SU-DHL-6 (cell line): ENCODE measurements around the gene TBC1D22A.

Experiments
- H2AFZ ChIP-seq: fragments of 200-600 bp; sonication (generic); 2 replicates; pipeline ENCODE4 v1.6.1; 2014; ENCODE audit warnings: low read depth, mild to moderate bottlenecking, moderate library complexity, mixed read lengths, antibody characterized with exemption, low read length; ENCODE audit not compliant: severe bottlenecking
- H3F3A ChIP-seq: fragments of 200-600 bp; shearing (Covaris generic); 2 replicates; pipeline ENCODE4 v1.6.0; 2016; ENCODE audit warnings: antibody characterized with exemption, mild to moderate bottlenecking; ENCODE audit not compliant: insufficient read depth
- H3K27ac ChIP-seq: fragments of 200-600 bp; sonication (generic); 2 replicates; pipeline ENCODE4 v1.5.1; 2016; ENCODE audit warnings: low read depth, mild to moderate bottlenecking, low read length, moderate library complexity, mixed read lengths
- H3K27me3 ChIP-seq: fragments of 200-600 bp; sonication (generic), shearing (Covaris generic); 2 replicates; pipeline ENCODE4 v1.6.0; 2014; ENCODE audit warnings: mild to moderate bottlenecking, low read length
- H3K36me3 ChIP-seq: fragments of 200-600 bp; sonication (generic); 2 replicates; pipeline ENCODE4 v1.6.1; 2014; ENCODE audit warnings: mild to moderate bottlenecking, low read length, mixed read lengths
- H3K4me2 ChIP-seq: fragments of 300-600, 200-600 bp; shearing (Covaris generic), sonication (generic); 2 replicates; pipeline ENCODE4 v1.6.0; 2014; ENCODE audit warnings: low read length, low read depth, mild to moderate bottlenecking; ENCODE audit not compliant: poor library complexity, severe bottlenecking
- H3K4me3 ChIP-seq: fragments of 200-600 bp; sonication (generic); 2 replicates; pipeline ENCODE4 v1.5.1; 2014; ENCODE audit warnings: antibody characterized with exemption, low read length, mild to moderate bottlenecking, mixed read lengths; ENCODE audit not compliant: insufficient read depth, poor library complexity, severe bottlenecking
- H3K79me2 ChIP-seq: fragments of 200-600 bp; sonication (generic); 2 replicates; pipeline ENCODE4 v1.6.1; 2014; ENCODE audit warnings: mild to moderate bottlenecking, low read length, moderate library complexity; ENCODE audit not compliant: insufficient read depth
- H3K9ac ChIP-seq: fragments of 200-600 bp; sonication (generic); 2 replicates; pipeline ENCODE4 v1.7.0; 2014; ENCODE audit warnings: mild to moderate bottlenecking, low read length
- H3K9me2 ChIP-seq: fragments of 200-600 bp; sonication (generic); replicated peaks from 2 replicates; pipeline ENCODE4 v1.6.1; 2014; ENCODE audit warnings: low read length; ENCODE audit not compliant: insufficient read depth
- H3K9me3 ChIP-seq: fragments of 200-600 bp; sonication (generic); 2 replicates; pipeline ENCODE4 v1.6.1; 2014; ENCODE audit warnings: low read length, mixed read lengths; ENCODE audit not compliant: insufficient read depth
- H4K20me1 ChIP-seq: fragments of 200-600 bp; sonication (generic); 2 replicates; pipeline ENCODE4 v1.6.1; 2014; ENCODE audit warnings: low read depth, mild to moderate bottlenecking, antibody characterized with exemption, low read length, moderate library complexity, mixed read lengths
- CTCF ChIP-seq: fragments of 200-600 bp; sonication (generic); IDR thresholded peaks from one replicate; pipeline ENCODE4 v1.5.1; 2017; ENCODE audit warnings: antibody characterized with exemption, mild to moderate bottlenecking, low read length, moderate library complexity; ENCODE audit not compliant: insufficient read depth, poor library complexity, severe bottlenecking
- EZH2phosphoT487 ChIP-seq: fragments of 200-600 bp; sonication (generic), shearing (Covaris generic); conservative IDR thresholded peaks from 2 replicates; pipeline ENCODE4 v1.6.1; 2018; ENCODE audit warnings: mild to moderate bottlenecking, antibody characterized with exemption, low read length, moderate library complexity, mixed read lengths

The TBC1D22A gene

GRCh38 chr22:46767249-46767985 lies 5.0 kb downstream of the TBC1D22A start:
- Histone ChIP-seq H3F3A (peaks cover 56% of the 10 kb centered on the region), H3K9me3 (no peaks in the 10 kb centered on the region), H3K27me3 (no peaks in the 10 kb centered on the region), H4K20me1 (no peaks in the 10 kb centered on the region), H3K79me2 (peaks cover 78% of the 10 kb centered on the region), H3K4me3 (no peak overlapping the region), H3K4me2 (peak overlapping the region; percentile 73), H3K9me2 (no peaks in the 10 kb centered on the region), H3K36me3 (no peaks in the 10 kb centered on the region), H3K27ac (peak overlapping the region; percentile 97), H2AFZ (no peak overlapping the region), H3K9ac (peak overlapping the region; percentile 68; the same call in 1 of the 2 replicates)
- no peak for TF ChIP-seq CTCF
- TF ChIP-seq EZH2phosphoT487 = no peak

GRCh38 chr22:46769191-46769675 lies 6.8 kb downstream of the TBC1D22A start:
- peaks cover 67% of the 10 kb centered on the region for H3K79me2 ChIP-seq
- H4K20me1 ChIP-seq = no peaks in the 10 kb centered on the region
- no peaks in the 10 kb centered on the region for H3K9me2 ChIP-seq
- H3K27me3 ChIP-seq = no peaks in the 10 kb centered on the region
- H3F3A ChIP-seq = peaks cover 63% of the 10 kb centered on the region
- peak overlapping the region; percentile 97 for H3K27ac ChIP-seq
- TF ChIP-seq CTCF = no peak
- no peak for TF ChIP-seq EZH2phosphoT487
- H3K9me3 ChIP-seq = no peaks in the 10 kb centered on the region
- peak overlapping the region; percentile 44 for H3K4me3 ChIP-seq
- no peak overlapping the region for H2AFZ ChIP-seq
- H3K9ac ChIP-seq = peak overlapping the region; percentile 68
- no peaks in the 10 kb centered on the region for H3K36me3 ChIP-seq
- peak overlapping the region; percentile 73 for H3K4me2 ChIP-seq

- Histone ChIP-seq H4K20me1 (no peaks in the 10 kb centered on the region), H3K27me3 (no peaks in the 10 kb centered on the region), H3F3A (peaks cover 63% of the 10 kb centered on the region), H3K79me2 (peaks cover 62% of the 10 kb centered on the region), H3K9ac (peak overlapping the region; percentile 68), H3K36me3 (no peaks in the 10 kb centered on the region), H3K27ac (peak overlapping the region; percentile 97), H3K9me2 (no peaks in the 10 kb centered on the region), H2AFZ (no peak overlapping the region), H3K9me3 (no peaks in the 10 kb centered on the region), H3K4me3 (peak overlapping the region; percentile 44), H3K4me2 (peak overlapping the region; percentile 73)
- TF ChIP-seq CTCF (no peak), EZH2phosphoT487 (no peak)
These were observed 7.3 kb downstream of the TBC1D22A start for GRCh38 chr22:46769706-46770105.
